ENCODE data around the gene ABHD2. TPM values are rescaled to one million over a fixed set of nuclear protein-coding genes. Genes with fewer than 3 reads are reported as not detected.

ABHD2 gene
- total RNA-seq, 1 experiment from 2014 or later, result 29.7 TPM

DNA sequence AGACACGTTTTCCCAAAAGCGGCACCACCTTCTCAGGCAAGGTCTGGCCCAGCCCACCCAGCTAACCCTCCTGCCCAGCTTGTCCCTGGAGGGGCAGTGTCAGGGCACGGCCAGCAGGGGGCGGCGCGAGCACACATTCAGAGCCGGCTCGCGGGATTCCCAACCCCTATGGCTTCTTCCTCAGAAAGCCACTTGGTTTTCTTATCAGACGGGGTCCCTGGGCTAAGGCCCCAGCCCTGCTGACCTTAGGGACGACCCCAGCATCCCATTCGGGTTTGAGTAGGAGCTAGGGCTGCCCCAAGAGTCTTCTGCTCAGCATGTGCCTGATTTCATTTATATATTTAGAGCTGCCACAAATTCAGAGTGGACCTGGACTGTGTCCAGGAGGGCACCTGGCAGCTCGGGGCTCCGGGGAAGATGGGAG is 118.7 kb downstream of the ABHD2 start:
- ATAC-seq, result peak; percentile 98
- CTCF ChIA-PET, result interaction anchor here (0.5 to 3.2 kb wide), 88 partner anchors 9 to 1464 kb away, joined by 3 to 56 read pairs (median 5); partner anchors contain the start of genes ABHD2, FANCI, HAPLN3 and POLG
- peak; percentile 90 for DNase-seq (ENCODE audit: low spot score)
- H3K27ac Mint-ChIP-seq, result no peak overlapping the region
- POLR2A ChIA-PET, result interaction anchor here (0.6 to 0.7 kb wide), 2 partner anchors 96 to 541 kb away, joined by 3 to 6 read pairs; no protein-coding TSS in a partner anchor
- no peaks in the 10 kb centered on the region for H3K9me3 Mint-ChIP-seq
- no peaks in the 10 kb centered on the region; the same call in 1 of the 2 replicates for H3K27me3 Mint-ChIP-seq (ENCODE audit: low read depth)
- no peak overlapping the region for H3K4me3 Mint-ChIP-seq
- peaks cover 10% of the 10 kb centered on the region for H3K4me1 Mint-ChIP-seq
- H3K36me3 Mint-ChIP-seq, result no peaks in the 10 kb centered on the region
- TF ChIP-seq JUN (CRISPR knock-in tag; IDR thresholded peaks at IDR 0.05) (no peak), SP1 (CRISPR knock-in tag; conservative IDR thresholded peaks at IDR 0.05) (0 out of 2 replicates have a peak, but pooled peaks have one; percentile 30), HMGXB4 (CRISPR knock-in tag; IDR thresholded peaks at IDR 0.05) (0 out of 2 replicates have a peak, but pooled peaks have one; percentile 27), CTCF (IDR thresholded peaks at IDR 0.05) (peak; percentile 98)

DNA sequence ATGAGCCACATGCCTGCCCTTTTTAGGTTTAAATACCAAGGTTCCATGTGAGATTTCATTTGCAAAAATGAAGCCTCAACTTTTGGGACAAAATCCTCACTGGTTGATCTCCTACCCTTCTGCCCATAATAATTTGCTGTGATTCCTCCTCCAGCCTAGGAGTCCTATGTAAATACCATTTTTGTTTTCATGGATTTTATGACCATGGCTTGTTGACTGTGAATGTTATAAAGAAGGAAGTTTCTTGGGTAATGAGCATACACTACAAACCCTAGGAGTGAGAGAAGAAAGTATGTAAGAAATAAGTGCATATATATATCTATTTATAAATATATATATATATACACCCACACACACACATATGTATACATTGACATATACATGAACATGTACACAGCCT is 120.0 kb downstream of the ABHD2 start:
- TF ChIP-seq ATF3 (CRISPR knock-in tag; conservative IDR thresholded peaks at IDR 0.05) (no peak), KAT7 (CRISPR knock-in tag; IDR thresholded peaks at IDR 0.05; ENCODE audit: borderline replicate concordance) (no peak), ZNF423 (CRISPR knock-in tag; IDR thresholded peaks at IDR 0.05) (no peak), TEAD1 (CRISPR knock-in tag; IDR thresholded peaks at IDR 0.05) (no peak), RORB (CRISPR knock-in tag; IDR thresholded peaks at IDR 0.05) (no peak), ZNF138 (CRISPR knock-in tag; conservative IDR thresholded peaks at IDR 0.05) (no peak), CREM (CRISPR knock-in tag; IDR thresholded peaks at IDR 0.05) (no peak), HMGXB4 (CRISPR knock-in tag; IDR thresholded peaks at IDR 0.05) (no peak), ZNF219 (CRISPR knock-in tag; IDR thresholded peaks at IDR 0.05; ENCODE audit: borderline replicate concordance) (no peak)
- TF ChIP-seq, protein P1, sequence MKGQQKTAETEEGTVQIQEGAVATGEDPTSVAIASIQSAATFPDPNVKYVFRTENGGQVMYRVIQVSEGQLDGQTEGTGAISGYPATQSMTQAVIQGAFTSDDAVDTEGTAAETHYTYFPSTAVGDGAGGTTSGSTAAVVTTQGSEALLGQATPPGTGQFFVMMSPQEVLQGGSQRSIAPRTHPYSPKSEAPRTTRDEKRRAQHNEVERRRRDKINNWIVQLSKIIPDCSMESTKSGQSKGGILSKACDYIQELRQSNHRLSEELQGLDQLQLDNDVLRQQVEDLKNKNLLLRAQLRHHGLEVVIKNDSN (CRISPR knock-in tag; IDR thresholded peaks at IDR 0.05), result no peak
- TF ChIP-seq, protein P2, sequence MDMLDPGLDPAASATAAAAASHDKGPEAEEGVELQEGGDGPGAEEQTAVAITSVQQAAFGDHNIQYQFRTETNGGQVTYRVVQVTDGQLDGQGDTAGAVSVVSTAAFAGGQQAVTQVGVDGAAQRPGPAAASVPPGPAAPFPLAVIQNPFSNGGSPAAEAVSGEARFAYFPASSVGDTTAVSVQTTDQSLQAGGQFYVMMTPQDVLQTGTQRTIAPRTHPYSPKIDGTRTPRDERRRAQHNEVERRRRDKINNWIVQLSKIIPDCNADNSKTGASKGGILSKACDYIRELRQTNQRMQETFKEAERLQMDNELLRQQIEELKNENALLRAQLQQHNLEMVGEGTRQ (CRISPR knock-in tag; IDR thresholded peaks at IDR 0.05), result no peak
- TF ChIP-seq, protein P3, sequence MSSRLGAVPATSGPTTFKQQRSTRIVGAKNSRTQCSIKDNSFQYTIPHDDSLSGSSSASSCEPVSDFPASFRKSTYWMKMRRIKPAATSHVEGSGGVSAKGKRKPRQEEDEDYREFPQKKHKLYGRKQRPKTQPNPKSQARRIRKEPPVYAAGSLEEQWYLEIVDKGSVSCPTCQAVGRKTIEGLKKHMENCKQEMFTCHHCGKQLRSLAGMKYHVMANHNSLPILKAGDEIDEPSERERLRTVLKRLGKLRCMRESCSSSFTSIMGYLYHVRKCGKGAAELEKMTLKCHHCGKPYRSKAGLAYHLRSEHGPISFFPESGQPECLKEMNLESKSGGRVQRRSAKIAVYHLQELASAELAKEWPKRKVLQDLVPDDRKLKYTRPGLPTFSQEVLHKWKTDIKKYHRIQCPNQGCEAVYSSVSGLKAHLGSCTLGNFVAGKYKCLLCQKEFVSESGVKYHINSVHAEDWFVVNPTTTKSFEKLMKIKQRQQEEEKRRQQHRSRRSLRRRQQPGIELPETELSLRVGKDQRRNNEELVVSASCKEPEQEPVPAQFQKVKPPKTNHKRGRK (CRISPR knock-in tag; IDR thresholded peaks at IDR 0.05; ENCODE audit: borderline replicate concordance), result no peak
- TF ChIP-seq, protein P4, sequence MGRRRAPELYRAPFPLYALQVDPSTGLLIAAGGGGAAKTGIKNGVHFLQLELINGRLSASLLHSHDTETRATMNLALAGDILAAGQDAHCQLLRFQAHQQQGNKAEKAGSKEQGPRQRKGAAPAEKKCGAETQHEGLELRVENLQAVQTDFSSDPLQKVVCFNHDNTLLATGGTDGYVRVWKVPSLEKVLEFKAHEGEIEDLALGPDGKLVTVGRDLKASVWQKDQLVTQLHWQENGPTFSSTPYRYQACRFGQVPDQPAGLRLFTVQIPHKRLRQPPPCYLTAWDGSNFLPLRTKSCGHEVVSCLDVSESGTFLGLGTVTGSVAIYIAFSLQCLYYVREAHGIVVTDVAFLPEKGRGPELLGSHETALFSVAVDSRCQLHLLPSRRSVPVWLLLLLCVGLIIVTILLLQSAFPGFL (CRISPR knock-in tag; IDR thresholded peaks at IDR 0.05; ENCODE audit: borderline replicate concordance), result no peak
- DNase-seq (ENCODE audit: low spot score) (no peak), ATAC-seq (no peak)
- Mint-ChIP-seq H3K27ac (no peak overlapping the region), H3K4me1 (peaks cover 2% of the 10 kb centered on the region; the same call in 1 of the 2 replicates), H3K36me3 (no peaks in the 10 kb centered on the region), H3K9me3 (no peaks in the 10 kb centered on the region), H3K27me3 (ENCODE audit: low read depth) (no peaks in the 10 kb centered on the region; the same call in 1 of the 2 replicates), H3K4me3 (no peak overlapping the region)
- CTCF ChIA-PET, result interaction anchor here (0.6 to 3.2 kb wide), 3 partner anchors 15 to 127 kb away, joined by 4 to 45 read pairs (median 28); partner anchors contain the start of gene FANCI
- POLR2A ChIA-PET, result no interaction called here
